ENCODE measurements around the gene SLC23A1. TPM values are rescaled to one million over a fixed set of nuclear protein-coding genes. Genes with fewer than 3 reads are reported as not detected.

SLC23A1 gene
- total RNA-seq, 1 donor from 2014 or later: not detected

GRCh38 chr5:139377226-139377625 lies 5.9 kb downstream of the SLC23A1 start:
- no peak overlapping the region for H3K4me3 Mint-ChIP-seq (ENCODE audit: unreplicated experiment)
- Histone ChIP-seq H3K27me3 (ENCODE audit: insufficient read depth, low read length) (no peaks in the 10 kb centered on the region), H3K9me3 (ENCODE audit: insufficient read depth, low read depth, low read length) (no peaks in the 10 kb centered on the region), H3K4me1 (ENCODE audit: insufficient read depth, low read length) (peaks cover 13% of the 10 kb centered on the region), H3K4me2 (ENCODE audit: low read length) (no peak overlapping the region), H3K79me2 (ENCODE audit: insufficient read depth, low read length) (no peaks in the 10 kb centered on the region), H3K36me3 (ENCODE audit: insufficient read depth, low read length) (no peaks in the 10 kb centered on the region), H3K9ac (ENCODE audit: low read length) (no peak overlapping the region), H4K20me1 (ENCODE audit: insufficient read depth, low read length) (peaks cover 24% of the 10 kb centered on the region), H3K4me3 (ENCODE audit: insufficient read depth, low read depth, low read length) (no peak overlapping the region), H3K27ac (ENCODE audit: low read depth, low read length) (no peak overlapping the region), H2AFZ (ENCODE audit: low read depth, low read length) (no peak overlapping the region)
- no peaks in the 10 kb centered on the region for H3K4me1 Mint-ChIP-seq (ENCODE audit: low read depth, unreplicated experiment)
- no peaks in the 10 kb centered on the region for H3K27me3 Mint-ChIP-seq (ENCODE audit: low read depth, unreplicated experiment)
- no peaks in the 10 kb centered on the region for H3K9me3 Mint-ChIP-seq (ENCODE audit: unreplicated experiment)
- peak overlapping the region; percentile 5 for H3K27ac Mint-ChIP-seq (ENCODE audit: unreplicated experiment)
- TF ChIP-seq CTCF (IDR thresholded peaks at IDR 0.05; ENCODE audit: insufficient read depth, low read depth, low read length): no peak
- no peak for TF ChIP-seq EZH2 (IDR thresholded peaks at IDR 0.05; ENCODE audit: insufficient read depth, low read length)
- no peak for DNase-seq (ENCODE audit: low read depth)
- FAIRE-seq: no peak
- peaks cover 32% of the 10 kb centered on the region for H3K36me3 Mint-ChIP-seq (ENCODE audit: low read depth, unreplicated experiment)

GRCh38 chr5:139376364-139376763 lies 6.7 kb downstream of the SLC23A1 start:
- Histone ChIP-seq H3K4me1 (ENCODE audit: insufficient read depth, low read length) (peaks cover 13% of the 10 kb centered on the region), H3K27me3 (ENCODE audit: insufficient read depth, low read length) (no peaks in the 10 kb centered on the region), H3K4me2 (ENCODE audit: low read length) (no peak overlapping the region), H3K36me3 (ENCODE audit: insufficient read depth, low read length) (no peaks in the 10 kb centered on the region), H3K9ac (ENCODE audit: low read length) (no peak overlapping the region), H4K20me1 (ENCODE audit: insufficient read depth, low read length) (peaks cover 27% of the 10 kb centered on the region), H3K4me3 (ENCODE audit: insufficient read depth, low read depth, low read length) (no peak overlapping the region), H3K9me3 (ENCODE audit: insufficient read depth, low read depth, low read length) (no peaks in the 10 kb centered on the region), H2AFZ (ENCODE audit: low read depth, low read length) (no peak overlapping the region), H3K79me2 (ENCODE audit: insufficient read depth, low read length) (no peaks in the 10 kb centered on the region), H3K27ac (ENCODE audit: low read depth, low read length) (no peak overlapping the region)
- Mint-ChIP-seq H3K9me3 (ENCODE audit: unreplicated experiment) (no peaks in the 10 kb centered on the region), H3K27me3 (ENCODE audit: low read depth, unreplicated experiment) (no peaks in the 10 kb centered on the region), H3K27ac (ENCODE audit: unreplicated experiment) (no peak overlapping the region), H3K36me3 (ENCODE audit: low read depth, unreplicated experiment) (peaks cover 38% of the 10 kb centered on the region), H3K4me3 (ENCODE audit: unreplicated experiment) (no peak overlapping the region), H3K4me1 (ENCODE audit: low read depth, unreplicated experiment) (peaks cover 4% of the 10 kb centered on the region)
- FAIRE-seq (no peak), DNase-seq (ENCODE audit: low read depth) (no peak)
- TF ChIP-seq CTCF (IDR thresholded peaks at IDR 0.05; ENCODE audit: insufficient read depth, low read depth, low read length) (no peak), EZH2 (IDR thresholded peaks at IDR 0.05; ENCODE audit: insufficient read depth, low read length) (no peak)

GRCh38 chr5:139374909-139375308 lies 8.2 kb downstream of the SLC23A1 start:
- DNase-seq (ENCODE audit: low read depth): no peak
- no peak for FAIRE-seq
- H3K27me3 Mint-ChIP-seq (ENCODE audit: low read depth, unreplicated experiment): no peaks in the 10 kb centered on the region

More at GRCh38 chr5:139374909-139375308, 8.2 kb downstream of the SLC23A1 start:
- Histone ChIP-seq H3K27ac (ENCODE audit: low read depth, low read length) (no peak overlapping the region), H3K9ac (ENCODE audit: low read length) (no peak overlapping the region), H2AFZ (ENCODE audit: low read depth, low read length) (no peak overlapping the region), H3K4me1 (ENCODE audit: insufficient read depth, low read length) (peaks cover 14% of the 10 kb centered on the region), H3K4me3 (ENCODE audit: insufficient read depth, low read depth, low read length) (no peak overlapping the region), H4K20me1 (ENCODE audit: insufficient read depth, low read length) (peaks cover 28% of the 10 kb centered on the region), H3K36me3 (ENCODE audit: insufficient read depth, low read length) (no peaks in the 10 kb centered on the region), H3K9me3 (ENCODE audit: insufficient read depth, low read depth, low read length) (no peaks in the 10 kb centered on the region), H3K27me3 (ENCODE audit: insufficient read depth, low read length) (no peaks in the 10 kb centered on the region), H3K4me2 (ENCODE audit: low read length) (no peak overlapping the region), H3K79me2 (ENCODE audit: insufficient read depth, low read length) (no peaks in the 10 kb centered on the region)
- TF ChIP-seq EZH2 (IDR thresholded peaks at IDR 0.05; ENCODE audit: insufficient read depth, low read length) (no peak), CTCF (IDR thresholded peaks at IDR 0.05; ENCODE audit: insufficient read depth, low read depth, low read length) (no peak)
- Mint-ChIP-seq H3K9me3 (ENCODE audit: unreplicated experiment) (no peaks in the 10 kb centered on the region), H3K4me3 (ENCODE audit: unreplicated experiment) (no peak overlapping the region), H3K36me3 (ENCODE audit: low read depth, unreplicated experiment) (peaks cover 38% of the 10 kb centered on the region), H3K4me1 (ENCODE audit: low read depth, unreplicated experiment) (peaks cover 4% of the 10 kb centered on the region), H3K27ac (ENCODE audit: unreplicated experiment) (no peak overlapping the region)
